Thyroid gland (tissue), 4 donors: ENCODE data around the gene DQX1.

ENCODE experiments used
- CTCF ChIP-seq, 6 experiments: fragments of 200-600 bp in 3 of 6; fragments of 450-650 bp in 3 of 6; sonication (generic) in 3 of 6; IDR thresholded peaks; one replicate each; pipeline ENCODE4 v1.5.1; 2016 to 2019; ENCODE audit warnings: antibody characterized with exemption in 6 of 6, mild to moderate bottlenecking in 2 of 6, inconsistent platforms in 1 of 6, moderate library complexity in 1 of 6
- POLR2A ChIP-seq, 2 donors: fragments of 450-650 bp; IDR thresholded peaks; one replicate each; pipeline ENCODE4 v1.6.1; 2017; ENCODE audit warnings: antibody characterized with exemption in 2 of 2, mild to moderate bottlenecking in 2 of 2, moderate library complexity in 1 of 2

- TF ChIP-seq CTCF (IDR thresholded peaks at IDR 0.05): no peak
- TF ChIP-seq POLR2A (IDR thresholded peaks at IDR 0.05): no peak
Measured at GRCh38 chr2:74572178-74572925, 46.3 kb upstream of the DQX1 start.
